ENCODE data around the gene HOXC9.
A peak's percentile ranks its signal among the peaks of the same experiment; 100 is the strongest.

HOXC9 gene

GRCh38 chr12:54002915-54003389 is 3.0 kb downstream of the HOXC9 start:
- DNase-seq, result no peak
- no peak for TF ChIP-seq POLR2A (IDR thresholded peaks at IDR 0.05; ENCODE audit: low read length)
- TF ChIP-seq GATA1 (IDR thresholded peaks at IDR 0.05; ENCODE audit: low read depth, low read length), result no peak

- no peak for TF ChIP-seq POLR2A (IDR thresholded peaks at IDR 0.05; ENCODE audit: low read length)
- TF ChIP-seq GATA1 (IDR thresholded peaks at IDR 0.05; ENCODE audit: low read depth, low read length), result no peak
- no peak for DNase-seq
Observed at GRCh38 chr12:54003625-54004024, 3.7 kb downstream of the HOXC9 start.

GRCh38 chr12:54004063-54004840 is 4.3 kb downstream of the HOXC9 start:
- TF ChIP-seq GATA1 (IDR thresholded peaks at IDR 0.05; ENCODE audit: low read depth, low read length) (no peak), POLR2A (IDR thresholded peaks at IDR 0.05; ENCODE audit: low read length) (no peak)
- no peak for DNase-seq

- no peak for DNase-seq
- TF ChIP-seq GATA1 (IDR thresholded peaks at IDR 0.05; ENCODE audit: low read depth, low read length) (no peak), POLR2A (IDR thresholded peaks at IDR 0.05; ENCODE audit: low read length) (no peak)
Observed at GRCh38 chr12:54004841-54005530, 5.0 kb downstream of the HOXC9 start.

- TF ChIP-seq POLR2A (IDR thresholded peaks at IDR 0.05; ENCODE audit: low read length) (no peak), GATA1 (IDR thresholded peaks at IDR 0.05; ENCODE audit: low read depth, low read length) (no peak)
- no peak for DNase-seq
Observed at GRCh38 chr12:54005531-54005852, 5.5 kb downstream of the HOXC9 start.

GRCh38 chr12:54005853-54006558 is 6.0 kb downstream of the HOXC9 start:
- DNase-seq, result peak; percentile 76 to 89
- TF ChIP-seq GATA1 (IDR thresholded peaks at IDR 0.05; ENCODE audit: low read depth, low read length), result no peak
- no peak for TF ChIP-seq POLR2A (IDR thresholded peaks at IDR 0.05; ENCODE audit: low read length)

- no peak for TF ChIP-seq GATA1 (IDR thresholded peaks at IDR 0.05; ENCODE audit: low read depth, low read length)
- TF ChIP-seq POLR2A (IDR thresholded peaks at IDR 0.05; ENCODE audit: low read length), result no peak
- no peak for DNase-seq
Observed at GRCh38 chr12:54006559-54007220, 6.7 kb downstream of the HOXC9 start.

- no peak for DNase-seq
- no peak for TF ChIP-seq POLR2A (IDR thresholded peaks at IDR 0.05; ENCODE audit: low read length)
- TF ChIP-seq GATA1 (IDR thresholded peaks at IDR 0.05; ENCODE audit: low read depth, low read length), result no peak
Observed at GRCh38 chr12:54007538-54008259, 7.7 kb downstream of the HOXC9 start.

- TF ChIP-seq GATA1 (IDR thresholded peaks at IDR 0.05; ENCODE audit: low read depth, low read length), result no peak
- no peak for TF ChIP-seq POLR2A (IDR thresholded peaks at IDR 0.05; ENCODE audit: low read length)
- DNase-seq, result no peak
Observed at GRCh38 chr12:54008260-54008552, 8.2 kb downstream of the HOXC9 start.

GRCh38 chr12:54009171-54010052 is 9.5 kb downstream of the HOXC9 start:
- DNase-seq, result no peak
- TF ChIP-seq GATA1 (IDR thresholded peaks at IDR 0.05; ENCODE audit: low read depth, low read length) (no peak), POLR2A (IDR thresholded peaks at IDR 0.05; ENCODE audit: low read length) (no peak)

GRCh38 chr12:54010053-54010971 is 10.4 kb downstream of the HOXC9 start:
- TF ChIP-seq GATA1 (IDR thresholded peaks at IDR 0.05; ENCODE audit: low read depth, low read length) (no peak), POLR2A (IDR thresholded peaks at IDR 0.05; ENCODE audit: low read length) (no peak)

More at GRCh38 chr12:54010053-54010971, 10.4 kb downstream of the HOXC9 start:
- DNase-seq, result no peak
